Lower leg skin (tissue), 3 donors: ENCODE results near the gene ZFHX3.

Experiments used
- POLR2A ChIP-seq, 2 donors: fragments of 450-650 bp; IDR thresholded peaks; one replicate each; pipeline ENCODE4 v1.6.1; 2016 to 2017; ENCODE audit warnings: antibody characterized with exemption in 2 of 2, mild to moderate bottlenecking in 1 of 2, moderate library complexity in 1 of 2
- TF ChIP-seq, protein P1 (sequence below), 3 donors: fragments of 450-650 bp; IDR thresholded peaks; one replicate each; pipeline ENCODE4 v1.5.1; 2016; ENCODE audit warnings: antibody characterized with exemption in 3 of 3, mild to moderate bottlenecking in 3 of 3, moderate library complexity in 2 of 3

GRCh38 chr16:72864130-72864833 is 183.6 kb downstream of the ZFHX3 start:
- TF ChIP-seq, protein P1, sequence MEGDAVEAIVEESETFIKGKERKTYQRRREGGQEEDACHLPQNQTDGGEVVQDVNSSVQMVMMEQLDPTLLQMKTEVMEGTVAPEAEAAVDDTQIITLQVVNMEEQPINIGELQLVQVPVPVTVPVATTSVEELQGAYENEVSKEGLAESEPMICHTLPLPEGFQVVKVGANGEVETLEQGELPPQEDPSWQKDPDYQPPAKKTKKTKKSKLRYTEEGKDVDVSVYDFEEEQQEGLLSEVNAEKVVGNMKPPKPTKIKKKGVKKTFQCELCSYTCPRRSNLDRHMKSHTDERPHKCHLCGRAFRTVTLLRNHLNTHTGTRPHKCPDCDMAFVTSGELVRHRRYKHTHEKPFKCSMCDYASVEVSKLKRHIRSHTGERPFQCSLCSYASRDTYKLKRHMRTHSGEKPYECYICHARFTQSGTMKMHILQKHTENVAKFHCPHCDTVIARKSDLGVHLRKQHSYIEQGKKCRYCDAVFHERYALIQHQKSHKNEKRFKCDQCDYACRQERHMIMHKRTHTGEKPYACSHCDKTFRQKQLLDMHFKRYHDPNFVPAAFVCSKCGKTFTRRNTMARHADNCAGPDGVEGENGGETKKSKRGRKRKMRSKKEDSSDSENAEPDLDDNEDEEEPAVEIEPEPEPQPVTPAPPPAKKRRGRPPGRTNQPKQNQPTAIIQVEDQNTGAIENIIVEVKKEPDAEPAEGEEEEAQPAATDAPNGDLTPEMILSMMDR (IDR thresholded peaks at IDR 0.05) = no peak
- no peak for TF ChIP-seq POLR2A (IDR thresholded peaks at IDR 0.05)
